Measurements from ENCODE around the gene ATF5.

Gene ATF5

GRCh38 chr19:49894879-49895565 lies 34.0 kb upstream of the ATF5 start:
- DNase-seq: no peak

GRCh38 chr19:49895566-49896297 lies 33.3 kb upstream of the ATF5 start:
- no peak for DNase-seq

- no peak for DNase-seq
Measured at GRCh38 chr19:49896863-49897621, 32.0 kb upstream of the ATF5 start, which contains the start of gene IL4I1. IL4I1 (minus strand) TSS chr19:49896887; CDS start chr19:49896160, 727 bp downstream.

GRCh38 chr19:49904136-49904535 lies 24.9 kb upstream of the ATF5 start:
- DNase-seq: no peak

GRCh38 chr19:49906879-49907564 lies 22.0 kb upstream of the ATF5 start:
- no peak for DNase-seq

GRCh38 chr19:49907745-49908446 lies 21.1 kb upstream of the ATF5 start:
- DNase-seq: no peak

GRCh38 chr19:49908480-49909420 lies 20.3 kb upstream of the ATF5 start:
- no peak for DNase-seq

- DNase-seq: no peak
Measured at GRCh38 chr19:49910179-49910578, 18.8 kb upstream of the ATF5 start.

- no peak for DNase-seq
Measured at GRCh38 chr19:49911381-49912145, 17.4 kb upstream of the ATF5 start.

- DNase-seq: no peak
Measured at GRCh38 chr19:49912965-49913685, 15.9 kb upstream of the ATF5 start.

GRCh38 chr19:49913720-49914119 lies 15.3 kb upstream of the ATF5 start:
- DNase-seq: no peak

- no peak for DNase-seq
Measured at GRCh38 chr19:49915271-49915670, 13.7 kb upstream of the ATF5 start.

- DNase-seq: no peak
Measured at GRCh38 chr19:49916839-49917733, 11.9 kb upstream of the ATF5 start.

GRCh38 chr19:49918089-49918488 lies 10.9 kb upstream of the ATF5 start:
- no peak for DNase-seq

GRCh38 chr19:49920624-49921363 lies 8.2 kb upstream of the ATF5 start:
- no peak for DNase-seq

GRCh38 chr19:49921871-49922795 lies 6.9 kb upstream of the ATF5 start:
- no peak for DNase-seq
